B cell (primary cell): ENCODE measurements around the gene WAC. TPM values are rescaled to one million over a fixed set of nuclear protein-coding genes. Genes with fewer than 3 reads are reported as not detected.

Source experiments
- ATAC-seq: fragments of 200-7000 bp; cut with Tn5 transposase; one replicate; pipeline ENCODE4 v1.10.0; 2021; ENCODE audit warnings: low read depth, mild to moderate bottlenecking, moderate number of reproducible peaks, moderate library complexity
- CTCF ChIA-PET: fragments of 350-600 bp; sonication (Branson Sonifier 250); formaldehyde crosslinking; loops from one replicate; lab custom pipeline; 2021; ENCODE audit warnings: antibody characterized with exemption, inconsistent platforms; lab: Charles Lee
- POLR2A ChIA-PET: fragments of 350-600 bp; sonication (Branson Sonifier 250); formaldehyde crosslinking; loops from one replicate; lab custom pipeline; 2021; ENCODE audit warnings: antibody characterized with exemption; lab: Charles Lee
- DNase-seq: peaks from one replicate; pipeline ENCODE4 v3.0.0; 2013
- H2AFZ ChIP-seq: 2 replicates; pipeline ENCODE4 v1.6.1; 2012; ENCODE audit warnings: mild to moderate bottlenecking, low read depth, low read length; ENCODE audit not compliant: insufficient read depth, poor library complexity, severe bottlenecking
- H3K27ac ChIP-seq, 2 donors: 1 replicate in 1 of 2; 2 replicates in 1 of 2; pipeline ENCODE4 v1.5.1; 2012 to 2013; ENCODE audit warnings: low read length in 2 of 2, mild to moderate bottlenecking in 2 of 2, moderate library complexity in 1 of 2
- H3K27me3 ChIP-seq, 4 experiments: fragments of 200-600 bp in 1 of 4; sonication (generic) in 1 of 4; replicated peaks in 1 of 4; 1 replicate in 2 of 4; 2 replicates in 2 of 4; pipeline versions ENCODE4 v1.6.1 to v1.7.0; 2013 to 2016; ENCODE audit warnings: low read length in 3 of 4, mild to moderate bottlenecking in 2 of 4, mixed read lengths in 1 of 4, moderate library complexity in 1 of 4; ENCODE audit not compliant: insufficient read depth in 4 of 4, control insufficient read depth in 3 of 4; ENCODE audit errors: control extremely low read depth in 1 of 4
- H3K36me3 ChIP-seq, 2 experiments: replicated peaks in 1 of 2; 1 replicate in 1 of 2; 2 replicates in 1 of 2; pipeline versions ENCODE4 v1.6.1 to v1.7.1; 2013; ENCODE audit warnings: low read length in 1 of 2; ENCODE audit not compliant: insufficient read depth in 2 of 2, control insufficient read depth in 1 of 2; ENCODE audit errors: control extremely low read depth in 1 of 2, extremely low read depth in 1 of 2
- H3K4me1 ChIP-seq, 2 donors: fragments of 200-600 bp in 1 of 2; sonication (generic) in 1 of 2; 1 replicate in 1 of 2; 2 replicates in 1 of 2; pipeline versions ENCODE4 v1.5.1 to v1.6.1; 2013 to 2017; ENCODE audit warnings: low read length in 2 of 2; ENCODE audit not compliant: control insufficient read depth in 2 of 2, insufficient read depth in 2 of 2
- H3K4me2 ChIP-seq: replicated peaks from 2 replicates; pipeline ENCODE3; 2012; ENCODE audit warnings: mild to moderate bottlenecking, low read depth, low read length; ENCODE audit not compliant: poor library complexity, severe bottlenecking
- H3K4me3 ChIP-seq, 5 experiments: fragments of 200-600 bp in 1 of 5; sonication (generic) in 1 of 5; 1 replicate in 3 of 5; 2 replicates in 2 of 5; pipeline versions ENCODE4 v1.5.1 to v1.7.0; 2011 to 2016; ENCODE audit warnings: low read length in 4 of 5, mild to moderate bottlenecking in 4 of 5, low read depth in 2 of 5, control low read depth in 1 of 5, moderate library complexity in 1 of 5; ENCODE audit not compliant: insufficient read depth in 1 of 5; ENCODE audit errors: control extremely low read depth in 1 of 5, extremely low read depth in 1 of 5
- H3K79me2 ChIP-seq: fragments of 200-600 bp; sonication (generic); one replicate; pipeline ENCODE4 v1.6.0; 2016; ENCODE audit warnings: low read length; ENCODE audit not compliant: control insufficient read depth, insufficient read depth
- H3K9ac ChIP-seq: fragments of 200-600 bp; sonication (generic); 2 replicates; pipeline ENCODE4 v1.6.1; 2017; ENCODE audit warnings: mild to moderate bottlenecking, low read length, moderate library complexity
- H3K9me3 ChIP-seq, 3 donors: one replicate each; pipeline versions ENCODE4 v1.6.1 to v1.7.1; 2013; ENCODE audit warnings: low read length in 2 of 3; ENCODE audit not compliant: control insufficient read depth in 2 of 3, insufficient read depth in 1 of 3; ENCODE audit errors: control extremely low read depth in 1 of 3
- H4K20me1 ChIP-seq: 2 replicates; pipeline ENCODE4 v1.6.0; 2012; ENCODE audit warnings: mild to moderate bottlenecking, low read length; ENCODE audit not compliant: insufficient read depth, control insufficient read depth, poor library complexity, severe bottlenecking
- H3K27ac Mint-ChIP-seq: one replicate; pipeline ENCODE4 v1.8.0; 2021; ENCODE audit warnings: mixed read lengths
- H3K27me3 Mint-ChIP-seq: one replicate; pipeline ENCODE4 v1.8.0; 2021; ENCODE audit warnings: mixed read lengths
- H3K4me1 Mint-ChIP-seq: one replicate; pipeline ENCODE4 v1.8.0; 2021; ENCODE audit warnings: mixed read lengths
- H3K4me3 Mint-ChIP-seq: one replicate; pipeline ENCODE4 v1.8.0; 2021; ENCODE audit warnings: mixed read lengths
- H3K9me3 Mint-ChIP-seq: one replicate; pipeline ENCODE4 v1.8.0; 2022; ENCODE audit warnings: mixed read lengths; ENCODE audit not compliant: insufficient read depth
- CTCF ChIP-seq: fragments of 200-600 bp; IDR thresholded peaks from one replicate; pipeline ENCODE4 v1.8.0; 2022; ENCODE audit warnings: antibody characterized with exemption, mild to moderate bottlenecking
- EZH2 ChIP-seq: IDR thresholded peaks from 2 replicates; pipeline ENCODE4 v1.6.1; 2012; ENCODE audit warnings: borderline replicate concordance, low read depth, mild to moderate bottlenecking, moderate library complexity, low read length; ENCODE audit not compliant: insufficient read depth, poor library complexity, severe bottlenecking
- WGBS: methylation state at CpG from one replicate; pipeline ENCODE4 v1.1.5; 2013; ENCODE audit warnings: missing lambda C conversion rate; ENCODE audit not compliant: insufficient coverage; 5-methylcytosine and 5-hydroxymethylcytosine counted together
- intact Hi-C: fragments of 100-400 bp; cut with micrococcal nuclease; formaldehyde crosslinking; loops from one replicate; pipeline ENCODE4 v1.10.0; 2022
- polyA plus RNA-seq: library from polyadenylated mRNA; depleted of rRNA; stranded (reverse); fragments of >200 nt; gene quantifications from 2 replicates; pipeline ENCODE4 v1.2.3, GENCODE V29; 2012
- total RNA-seq, 2 donors: library from RNA; stranded (reverse); fragments of 120-200 nt in 1 of 2; gene quantifications; 1 replicate in 1 of 2; 2 replicates in 1 of 2; pipeline versions ENCODE4 v1.2.3 to v1.2.4, GENCODE V29; 2013 to 2022

Gene WAC
- total and polyA plus RNA-seq, 2 donors (not counting 1 experiment from before 2014, with no cell fraction given) = 77.4 to 196 TPM

DNA sequence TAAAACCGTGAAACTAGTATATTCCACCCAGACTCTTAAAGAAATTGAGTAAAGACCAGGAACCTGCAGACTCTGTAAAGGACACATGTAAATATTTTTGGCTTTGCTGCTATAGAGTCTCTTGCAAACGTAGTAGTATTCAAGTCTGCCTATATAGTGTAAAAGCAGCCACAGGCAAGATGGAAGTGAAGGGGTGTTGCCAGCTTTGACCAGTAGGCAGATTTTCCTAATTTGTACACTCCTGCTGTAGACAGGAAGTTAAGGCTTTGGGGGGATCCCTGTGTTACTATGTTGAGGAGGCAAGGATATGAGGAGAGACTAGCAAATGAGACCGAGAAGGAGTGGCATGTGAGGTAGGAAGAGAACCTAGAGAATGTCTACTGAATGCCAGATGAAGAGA, 27.7 kb downstream of the WAC start:
- Histone ChIP-seq H3K4me3 (no peak overlapping the region), H3K9ac (no peak overlapping the region), H2AFZ (no peak overlapping the region), H3K27ac (no peak overlapping the region), H3K4me1 (peaks cover 8 to 21% of the 10 kb centered on the region in 2 donors), H4K20me1 (peaks cover 96% of the 10 kb centered on the region), H3K36me3 (peaks cover 15 to 41% of the 10 kb centered on the region in 2 experiments), H3K4me2 (no peak overlapping the region), H3K79me2 (peaks cover 100% of the 10 kb centered on the region), H3K27me3 (no peaks in the 10 kb centered on the region), H3K9me3 (no peaks in the 10 kb centered on the region)
- no peaks in the 10 kb centered on the region for H3K9me3 Mint-ChIP-seq
- no peak overlapping the region for H3K4me3 Mint-ChIP-seq
- POLR2A ChIA-PET = no interaction called here
- H3K27ac Mint-ChIP-seq = no peak overlapping the region
- DNase-seq = no peak
- CTCF ChIA-PET = no interaction called here
- H3K4me1 Mint-ChIP-seq = peaks cover 64% of the 10 kb centered on the region
- ATAC-seq = no peak
- intact Hi-C loops = no loop called here
- TF ChIP-seq CTCF (no peak), EZH2 (no peak)
- WGBS = 89% methylated on average over 2 of the region's 3 CpGs
- H3K27me3 Mint-ChIP-seq = no peaks in the 10 kb centered on the region

DNA sequence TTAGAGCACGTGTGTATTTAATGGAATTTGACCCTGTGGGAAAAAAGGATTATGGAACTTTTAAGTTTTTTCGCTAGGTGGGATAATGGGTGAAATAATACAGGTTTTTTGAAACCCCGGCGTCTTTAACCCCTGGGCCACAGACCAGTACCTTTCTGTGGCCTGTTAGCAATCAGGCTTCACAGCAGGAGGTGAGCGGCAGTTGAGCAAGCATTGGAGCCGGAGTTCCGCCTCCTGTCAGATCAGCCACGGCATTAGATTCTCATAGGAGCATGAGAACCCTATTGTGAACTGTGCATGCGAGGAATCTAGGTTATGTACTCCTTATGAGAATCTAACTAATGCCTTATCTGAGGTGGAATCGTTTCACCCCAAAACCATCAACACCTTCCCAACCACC, 28.6 kb downstream of the WAC start:
- Histone ChIP-seq H3K36me3 (peaks cover 10 to 40% of the 10 kb centered on the region in 2 experiments), H3K79me2 (peaks cover 100% of the 10 kb centered on the region), H2AFZ (no peak overlapping the region), H3K27me3 (no peaks in the 10 kb centered on the region), H3K9ac (no peak overlapping the region), H3K9me3 (no peaks in the 10 kb centered on the region), H3K4me1 (peaks cover 8 to 29% of the 10 kb centered on the region in 2 donors), H3K4me3 (no peak overlapping the region), H3K4me2 (no peak overlapping the region), H4K20me1 (peaks cover 96% of the 10 kb centered on the region), H3K27ac (no peak overlapping the region)
- intact Hi-C loops = no loop called here
- no peak for ATAC-seq
- ChIA-PET POLR2A (no interaction called here), CTCF (interaction anchor here (1.1 kb wide), 1 partner anchor 15 kb away, joined by 4 read pairs; no protein-coding TSS in a partner anchor)
- no peak for DNase-seq
- H3K27ac Mint-ChIP-seq = no peak overlapping the region
- H3K4me1 Mint-ChIP-seq = peaks cover 67% of the 10 kb centered on the region
- no peak overlapping the region for H3K4me3 Mint-ChIP-seq
- 100% methylated on average over 6 of the region's 10 CpGs for WGBS
- H3K27me3 Mint-ChIP-seq = no peaks in the 10 kb centered on the region
- H3K9me3 Mint-ChIP-seq = no peaks in the 10 kb centered on the region
- no peak for TF ChIP-seq CTCF
- TF ChIP-seq EZH2 = no peak
